Measurements from ENCODE around the gene TRIM14. TPM values are rescaled to one million over a fixed set of nuclear protein-coding genes. Genes with fewer than 3 reads are reported as not detected.
A peak's percentile ranks its signal among the peaks of the same experiment; 100 is the strongest.

The TRIM14 gene
- total and polyA plus RNA-seq, 2 of the 13 experiments (the other 11 are each of a cell fraction or from before 2014, with no cell fraction given) = 9.2 to 13.0 TPM

- no peak for TF ChIP-seq MATR3 (CRISPR knock-in tag; IDR thresholded peaks at IDR 0.05)
- TF ChIP-seq BCLAF1 (IDR thresholded peaks at IDR 0.05) = no peak
- peak; percentile 92 for TF ChIP-seq ZNF7 (CRISPR knock-in tag; IDR thresholded peaks at IDR 0.05)
- peak; percentile 11; the same call in 1 of the 2 replicates for TF ChIP-seq HNF4A (CRISPR knock-in tag; IDR thresholded peaks at IDR 0.05)
- no peak for TF ChIP-seq ZSCAN20 (CRISPR knock-in tag; IDR thresholded peaks at IDR 0.05; ENCODE audit: borderline replicate concordance)
- TF ChIP-seq ZNF558 (CRISPR knock-in tag; IDR thresholded peaks at IDR 0.05; ENCODE audit: borderline replicate concordance) = no peak
- no peak for TF ChIP-seq ZNF772 (CRISPR knock-in tag; IDR thresholded peaks at IDR 0.05)
- TF ChIP-seq NR2F1 (CRISPR knock-in tag; IDR thresholded peaks at IDR 0.05) = peak in 1 of 2 experiments; percentile 79; a peak in 2 of 4 replicates
- no peak for TF ChIP-seq FOXO1 (CRISPR knock-in tag; IDR thresholded peaks at IDR 0.05)
- TF ChIP-seq ZSCAN29 (CRISPR knock-in tag; conservative IDR thresholded peaks at IDR 0.05) = no peak
- TF ChIP-seq ZFYVE20 (CRISPR knock-in tag; IDR thresholded peaks at IDR 0.05; ENCODE audit: borderline replicate concordance, low read depth) = no peak
- TF ChIP-seq SNAPC5 (CRISPR knock-in tag; IDR thresholded peaks at IDR 0.05; ENCODE audit: borderline replicate concordance) = no peak
- TF ChIP-seq ZNF784 (CRISPR knock-in tag; IDR thresholded peaks at IDR 0.05; ENCODE audit: borderline replicate concordance) = no peak
- TF ChIP-seq PHF20 (CRISPR knock-in tag; IDR thresholded peaks at IDR 0.05) = no peak
- peak; percentile 45; the same call in 1 of the 2 replicates for TF ChIP-seq HIC2 (CRISPR knock-in tag; IDR thresholded peaks at IDR 0.05; ENCODE audit: low read depth)
- TF ChIP-seq ARHGAP35 (CRISPR knock-in tag; IDR thresholded peaks at IDR 0.05; ENCODE audit: borderline replicate concordance) = no peak
- TF ChIP-seq ZMYM3 (CRISPR knock-in tag; IDR thresholded peaks at IDR 0.05) = no peak
- TF ChIP-seq GZF1 (CRISPR knock-in tag; IDR thresholded peaks at IDR 0.05) = no peak
- TF ChIP-seq ZNF232 (CRISPR knock-in tag; IDR thresholded peaks at IDR 0.05; ENCODE audit: borderline replicate concordance) = no peak
Observed at GRCh38 chr9:98081477-98082219, 37.4 kb downstream of the TRIM14 start (continued).

Measured in HepG2 (cell line).